Activated T-cell treated with anti-CD3 and anti-CD28 coated beads, Interleukin-2, amount 50 U/mL, for 72 hours (primary cell): ENCODE data around the gene AGAP9. TPM values are rescaled to one million over a fixed set of nuclear protein-coding genes. Genes with fewer than 3 reads are reported as not detected.
"Not testable (repeated sequence)": the region's sequence is repeated elsewhere in the genome, so short reads cannot be mapped to it uniquely, and the experiment has no call there.

Experiments used
- ATAC-seq, 2 donors: fragments of 150-1000 bp; cut with Tn5 transposase; replicated peaks in 1 of 2; 2 replicates each; pipeline ENCODE4 v1.10.0; 2021; ENCODE audit warnings: moderate library complexity in 2 of 2, mild to moderate bottlenecking in 1 of 2
- DNase-seq, 2 donors: peaks; one replicate each; pipeline ENCODE4 v3.0.0; 2021 to 2022; ENCODE audit warnings: mixed read lengths in 1 of 2
- H3K27ac Mint-ChIP-seq: one replicate; pipeline ENCODE4 v1.8.0; 2022; ENCODE audit warnings: mild to moderate bottlenecking, moderate library complexity, mixed read lengths
- H3K27me3 Mint-ChIP-seq: one replicate; pipeline ENCODE4 v1.8.0; 2022; ENCODE audit warnings: low read depth, mixed read lengths
- H3K36me3 Mint-ChIP-seq, 2 donors: one replicate each; pipeline ENCODE4 v1.8.0; 2022; ENCODE audit warnings: mixed read lengths in 2 of 2, mild to moderate bottlenecking in 1 of 2; ENCODE audit not compliant: insufficient read depth in 2 of 2
- H3K4me1 Mint-ChIP-seq: one replicate; pipeline ENCODE4 v1.8.0; 2022; ENCODE audit warnings: low read depth, mixed read lengths
- H3K4me3 Mint-ChIP-seq, 2 donors: one replicate each; pipeline ENCODE4 v1.8.0; 2022; ENCODE audit warnings: mild to moderate bottlenecking in 2 of 2, mixed read lengths in 2 of 2, moderate library complexity in 2 of 2
- H3K9me3 Mint-ChIP-seq, 2 donors: one replicate each; pipeline ENCODE4 v1.8.0; 2022; ENCODE audit warnings: mixed read lengths in 2 of 2
- total RNA-seq, 2 donors: library from RNA; stranded (reverse); gene quantifications; one replicate each; pipeline ENCODE4 v1.2.3, GENCODE V29; 2022

The AGAP9 gene
- total RNA-seq, 2 donors from 2014 or later: 7.0 to 7.2 TPM

- H3K27me3 Mint-ChIP-seq, H3K4me3 Mint-ChIP-seq, H3K9me3 Mint-ChIP-seq, H3K27ac Mint-ChIP-seq, DNase-seq, H3K4me1 Mint-ChIP-seq, H3K36me3 Mint-ChIP-seq: not testable (repeated sequence)
- ATAC-seq: peak; percentile 88 to 94
These were observed 42.2 kb downstream of the AGAP9 start for GRCh38 chr10:47481182-47481766.

GRCh38 chr10:47480133-47480532 lies 43.3 kb downstream of the AGAP9 start:
- H3K4me1 Mint-ChIP-seq, H3K27me3 Mint-ChIP-seq, H3K36me3 Mint-ChIP-seq, H3K4me3 Mint-ChIP-seq, H3K9me3 Mint-ChIP-seq, H3K27ac Mint-ChIP-seq, ATAC-seq, DNase-seq: not testable (repeated sequence)

- H3K9me3 Mint-ChIP-seq, H3K27ac Mint-ChIP-seq, H3K4me1 Mint-ChIP-seq, DNase-seq, H3K36me3 Mint-ChIP-seq, H3K4me3 Mint-ChIP-seq, H3K27me3 Mint-ChIP-seq, ATAC-seq: not testable (repeated sequence)
These were observed 45.3 kb downstream of the AGAP9 start for GRCh38 chr10:47478114-47478513.

GRCh38 chr10:47477078-47477477 lies 46.4 kb downstream of the AGAP9 start:
- not testable (repeated sequence) for ATAC-seq, H3K4me1 Mint-ChIP-seq, H3K4me3 Mint-ChIP-seq, H3K27me3 Mint-ChIP-seq, DNase-seq, H3K27ac Mint-ChIP-seq, H3K36me3 Mint-ChIP-seq, H3K9me3 Mint-ChIP-seq

GRCh38 chr10:47475101-47475500 lies 48.3 kb downstream of the AGAP9 start:
- H3K36me3 Mint-ChIP-seq, H3K4me1 Mint-ChIP-seq, H3K9me3 Mint-ChIP-seq, DNase-seq, H3K27ac Mint-ChIP-seq, H3K27me3 Mint-ChIP-seq, ATAC-seq, H3K4me3 Mint-ChIP-seq: not testable (repeated sequence)

GRCh38 chr10:47473516-47473915 lies 49.9 kb downstream of the AGAP9 start:
- not testable (repeated sequence) for H3K4me3 Mint-ChIP-seq, ATAC-seq, H3K9me3 Mint-ChIP-seq, DNase-seq, H3K4me1 Mint-ChIP-seq, H3K27ac Mint-ChIP-seq, H3K27me3 Mint-ChIP-seq, H3K36me3 Mint-ChIP-seq

- H3K27ac Mint-ChIP-seq, H3K36me3 Mint-ChIP-seq, H3K9me3 Mint-ChIP-seq, H3K4me1 Mint-ChIP-seq, H3K27me3 Mint-ChIP-seq, H3K4me3 Mint-ChIP-seq, DNase-seq: not testable (repeated sequence)
- ATAC-seq: peak; percentile 99
These were observed 50.8 kb downstream of the AGAP9 start for GRCh38 chr10:47472647-47473046.

GRCh38 chr10:47472072-47472471 lies 51.4 kb downstream of the AGAP9 start:
- not testable (repeated sequence) for H3K9me3 Mint-ChIP-seq, H3K4me1 Mint-ChIP-seq, DNase-seq, H3K27ac Mint-ChIP-seq, H3K36me3 Mint-ChIP-seq, ATAC-seq, H3K4me3 Mint-ChIP-seq, H3K27me3 Mint-ChIP-seq

GRCh38 chr10:47468731-47469528 lies 54.5 kb downstream of the AGAP9 start:
- not testable (repeated sequence) for H3K4me1 Mint-ChIP-seq, H3K4me3 Mint-ChIP-seq, H3K27ac Mint-ChIP-seq, H3K9me3 Mint-ChIP-seq, ATAC-seq, DNase-seq, H3K36me3 Mint-ChIP-seq, H3K27me3 Mint-ChIP-seq

- not testable (repeated sequence) for H3K4me3 Mint-ChIP-seq, H3K36me3 Mint-ChIP-seq, H3K27ac Mint-ChIP-seq, H3K9me3 Mint-ChIP-seq, DNase-seq, H3K27me3 Mint-ChIP-seq, ATAC-seq, H3K4me1 Mint-ChIP-seq
These were observed 55.5 kb downstream of the AGAP9 start for GRCh38 chr10:47467957-47468356.

GRCh38 chr10:47467458-47467857 lies 56.0 kb downstream of the AGAP9 start:
- ATAC-seq, H3K4me1 Mint-ChIP-seq, DNase-seq, H3K36me3 Mint-ChIP-seq, H3K9me3 Mint-ChIP-seq, H3K27ac Mint-ChIP-seq, H3K4me3 Mint-ChIP-seq, H3K27me3 Mint-ChIP-seq: not testable (repeated sequence)

GRCh38 chr10:47465216-47465917 lies 58.1 kb downstream of the AGAP9 start:
- DNase-seq, H3K4me3 Mint-ChIP-seq, ATAC-seq, H3K9me3 Mint-ChIP-seq, H3K27me3 Mint-ChIP-seq, H3K4me1 Mint-ChIP-seq, H3K27ac Mint-ChIP-seq, H3K36me3 Mint-ChIP-seq: not testable (repeated sequence)

GRCh38 chr10:47462577-47463358 lies 60.7 kb downstream of the AGAP9 start:
- H3K27ac Mint-ChIP-seq, H3K36me3 Mint-ChIP-seq, H3K4me3 Mint-ChIP-seq, ATAC-seq, H3K9me3 Mint-ChIP-seq, H3K4me1 Mint-ChIP-seq, H3K27me3 Mint-ChIP-seq, DNase-seq: not testable (repeated sequence)
